ENCODE results near the gene LRMDA. TPM values are rescaled to one million over a fixed set of nuclear protein-coding genes. Genes with fewer than 3 reads are reported as not detected.

The LRMDA gene
- total and polyA plus RNA-seq, 2 of the 8 experiments (the other 6 are each of a cell fraction or from before 2014, with no cell fraction given): 0.86 to 2.8 TPM

GRCh38 chr10:76546411-76546810, 1115.0 kb downstream of the LRMDA start:
- Histone ChIP-seq H2AFZ (ENCODE audit: low read length) (no peak overlapping the region), H3K27me3 (replicated peaks in 1 of 4; ENCODE audit: control insufficient read depth in 3 of 4, extremely low read depth in 1 of 4, insufficient read depth in 3 of 4, low read length in 3 of 4) (no peaks in the 10 kb centered on the region; a peak in 1 of 7 replicates), H4K5ac (ENCODE audit: insufficient read length, low read depth, low read length) (no peak overlapping the region), H2BK120ac (replicated peaks; ENCODE audit: low read depth, low read length) (no peak overlapping the region), H3K4me2 (ENCODE audit: insufficient read depth in 1 of 2, low read depth in 2 of 2, low read length in 2 of 2) (no peak overlapping the region), H3K36me3 (ENCODE audit: control insufficient read depth in 2 of 4, insufficient read depth in 4 of 4, low read length in 3 of 4) (no peaks in the 10 kb centered on the region), H3K9ac (replicated peaks in 1 of 4; ENCODE audit: extremely low read depth in 1 of 4, low read depth in 3 of 4, low read length in 3 of 4) (no peak overlapping the region), H3K27ac (ENCODE audit: low read depth, low read length) (no peak overlapping the region), H3K9me3 (ENCODE audit: insufficient read depth in 2 of 2, low read depth in 1 of 2, low read length in 1 of 2) (no peaks in the 10 kb centered on the region), H3K18ac (ENCODE audit: extremely low read depth, low read length) (no peak overlapping the region), H3K14ac (ENCODE audit: insufficient read length) (no peak overlapping the region), H3K4me1 (replicated peaks in 1 of 4; ENCODE audit: control insufficient read depth in 3 of 4, insufficient read depth in 4 of 4, low read length in 3 of 4) (peaks cover 0 to 2% (median under 1%) of the 10 kb centered on the region in 4 experiments; a peak in 1 of 7 replicates), H2BK20ac (ENCODE audit: low read length) (no peak overlapping the region), H4K91ac (replicated peaks; ENCODE audit: insufficient read length, low read length) (no peak overlapping the region), H4K20me1 (replicated peaks in 1 of 2; ENCODE audit: control insufficient read depth in 1 of 2, insufficient read depth in 2 of 2, low read length in 2 of 2) (no peaks in the 10 kb centered on the region), H3K4ac (replicated peaks; ENCODE audit: insufficient read length, low read depth, low read length) (no peak overlapping the region), H3K56ac (replicated peaks; ENCODE audit: insufficient read length, low read depth, low read length) (no peak overlapping the region), H2AK5ac (ENCODE audit: low read depth, low read length) (no peak overlapping the region), H2BK5ac (ENCODE audit: low read depth, low read length) (no peak overlapping the region), H3K23me2 (ENCODE audit: low read depth, low read length) (no peaks in the 10 kb centered on the region), H3K23ac (ENCODE audit: insufficient read length) (no peak overlapping the region), H3K4me3 (ENCODE audit: extremely low read depth in 1 of 4, insufficient read depth in 2 of 4, low read depth in 3 of 4, low read length in 4 of 4) (no peak overlapping the region), H3K79me2 (ENCODE audit: control insufficient read depth in 1 of 2, insufficient read depth in 2 of 2, low read length in 2 of 2) (no peaks in the 10 kb centered on the region), H2BK12ac (ENCODE audit: low read depth, low read length) (no peak overlapping the region), H3K79me1 (ENCODE audit: low read depth, low read length) (no peaks in the 10 kb centered on the region), H2BK15ac (ENCODE audit: low read length) (no peak overlapping the region), H4K8ac (ENCODE audit: extremely low read depth, insufficient read depth, low read length) (no peak overlapping the region)
- ChIA-PET CTCF (ENCODE audit: partially characterized antibody) (interaction anchor here (0.7 to 1.8 kb wide), 11 partner anchors 12 to 507 kb away, joined by 3 to 7 read pairs (median 4); no protein-coding TSS in a partner anchor), POLR2A (ENCODE audit: partially characterized antibody) (no interaction called here)
- DNase-seq (ENCODE audit: low read depth in 1 of 2, low spot score in 2 of 2) (no peak), FAIRE-seq (no peak)
- 95% methylated on average over 2 of the region's 2 CpGs; no CpG with 5 or more reads in 1 of the 2 experiments for WGBS, 2 experiments (ENCODE audit: extremely low coverage in 1 of 2, insufficient coverage in 1 of 2, insufficient read length in 1 of 2, insufficient replicate concordance in 2 of 2, low coverage in 1 of 2, low lambda C conversion rate in 2 of 2, missing lambda C conversion rate in 1 of 2)
- no peak for TF ChIP-seq SRF (IDR thresholded peaks at IDR 0.05; ENCODE audit: low read depth, low read length)
- TF ChIP-seq BCL11A (IDR thresholded peaks at IDR 0.05; ENCODE audit: low read depth in 2 of 2, low read length in 2 of 2): no peak
- TF ChIP-seq RBBP5 (IDR thresholded peaks at IDR 0.05; ENCODE audit: borderline replicate concordance, low read depth, low read length): no peak
- TF ChIP-seq ZNF274 (IDR thresholded peaks at IDR 0.05; ENCODE audit: borderline replicate concordance, extremely low read depth, low read length): no peak
- no peak for TF ChIP-seq POLR2A (IDR thresholded peaks at IDR 0.05; ENCODE audit: control extremely low read depth in 1 of 2, low read depth in 2 of 2, low read length in 2 of 2)
- TF ChIP-seq RFX5 (IDR thresholded peaks at IDR 0.05; ENCODE audit: borderline replicate concordance, low read depth, low read length): no peak
- TF ChIP-seq PHF8 (conservative IDR thresholded peaks at IDR 0.05; ENCODE audit: low read depth, low read length): no peak
- TF ChIP-seq SP2 (IDR thresholded peaks at IDR 0.05; ENCODE audit: low read length): no peak
- no peak for TF ChIP-seq MAFK (IDR thresholded peaks at IDR 0.05; ENCODE audit: low read depth, low read length)
- TF ChIP-seq CTCF (IDR thresholded peaks at IDR 0.05; ENCODE audit: control extremely low read depth in 1 of 3, insufficient read depth in 1 of 3, low read depth in 1 of 3, low read length in 3 of 3): no peak
- TF ChIP-seq CREB1 (IDR thresholded peaks at IDR 0.05): no peak
- TF ChIP-seq SIRT6 (IDR thresholded peaks at IDR 0.05; ENCODE audit: low read length): no peak
- no peak for TF ChIP-seq GTF2F1 (IDR thresholded peaks at IDR 0.05; ENCODE audit: borderline replicate concordance, low read depth, low read length)
